Liver (tissue), 9 donors: Measurements from ENCODE around the gene ZIK1. TPM values are rescaled to one million over a fixed set of nuclear protein-coding genes. Genes with fewer than 3 reads are reported as not detected.

Experiments
- DNase-seq: peaks from one replicate; pipeline ENCODE4 v3.0.0-alpha.2; 2017; ENCODE audit warnings: low spot score
- H3K27ac ChIP-seq, 2 donors: one replicate each; pipeline ENCODE4 v1.7.0; 2013; ENCODE audit warnings: inconsistent platforms in 2 of 2, low read length in 2 of 2, control low read depth in 1 of 2, low read depth in 1 of 2, mild to moderate bottlenecking in 1 of 2
- H3K27me3 ChIP-seq, 4 donors: one replicate each; pipeline versions ENCODE4 v1.6.1 to v1.7.0; 2013; ENCODE audit warnings: low read length in 3 of 4, inconsistent platforms in 1 of 4, mild to moderate bottlenecking in 1 of 4, moderate library complexity in 1 of 4; ENCODE audit not compliant: control insufficient read depth in 4 of 4, insufficient read depth in 4 of 4
- H3K36me3 ChIP-seq, 4 donors: one replicate each; pipeline versions ENCODE4 v1.6.1 to v1.7.0; 2013; ENCODE audit warnings: low read length in 3 of 4, mild to moderate bottlenecking in 3 of 4, low read depth in 1 of 4, moderate library complexity in 1 of 4; ENCODE audit not compliant: control insufficient read depth in 4 of 4, insufficient read depth in 3 of 4
- H3K4me1 ChIP-seq, 4 donors: one replicate each; pipeline versions ENCODE4 v1.6.1 to v1.7.0; 2013; ENCODE audit warnings: low read length in 3 of 4, mild to moderate bottlenecking in 3 of 4, moderate library complexity in 1 of 4; ENCODE audit not compliant: control insufficient read depth in 4 of 4, insufficient read depth in 4 of 4
- H3K4me3 ChIP-seq, 3 donors: one replicate each; pipeline versions ENCODE4 v1.6.1 to v1.7.0; 2013; ENCODE audit warnings: low read length in 3 of 3, control low read depth in 1 of 3, low read depth in 1 of 3, mild to moderate bottlenecking in 1 of 3
- H3K9ac ChIP-seq, 2 donors: one replicate each; pipeline ENCODE4 v1.7.0; 2013; ENCODE audit warnings: low read length in 2 of 2, mild to moderate bottlenecking in 2 of 2, moderate library complexity in 2 of 2, control low read depth in 1 of 2, low read depth in 1 of 2
- H3K9me3 ChIP-seq, 4 donors: one replicate each; pipeline versions ENCODE4 v1.6.1 to v1.7.0; 2013; ENCODE audit warnings: low read length in 3 of 4; ENCODE audit not compliant: control insufficient read depth in 4 of 4
- EGR1 ChIP-seq, 2 donors: IDR thresholded peaks; 2 replicates each; pipeline ENCODE4 v1.6.1; 2016 to 2018; ENCODE audit warnings: antibody characterized with exemption in 2 of 2, low read depth in 2 of 2
- FOXA1 ChIP-seq: IDR thresholded peaks from 2 replicates; pipeline ENCODE4 v1.6.1; 2016; ENCODE audit warnings: antibody characterized with exemption
- FOXA2 ChIP-seq: IDR thresholded peaks from 2 replicates; pipeline ENCODE4 v1.6.1; 2016; ENCODE audit warnings: antibody characterized with exemption
- GABPA ChIP-seq, 2 donors: IDR thresholded peaks in 1 of 2; conservative IDR thresholded peaks in 1 of 2; 2 replicates each; pipeline ENCODE4 v1.6.1; 2016; ENCODE audit warnings: antibody characterized with exemption in 2 of 2, mild to moderate bottlenecking in 1 of 2, moderate library complexity in 1 of 2
- HNF4A ChIP-seq, 2 donors: conservative IDR thresholded peaks; 2 replicates each; pipeline ENCODE4 v1.6.1; 2016; ENCODE audit warnings: antibody characterized with exemption in 2 of 2, mild to moderate bottlenecking in 2 of 2
- HNF4G ChIP-seq: IDR thresholded peaks from 2 replicates; pipeline ENCODE4 v1.6.1; 2016; ENCODE audit warnings: antibody characterized with exemption
- JUND ChIP-seq, 2 donors: IDR thresholded peaks; 2 replicates each; pipeline ENCODE4 v1.6.1; 2016; ENCODE audit warnings: antibody characterized with exemption in 2 of 2
- NR2F2 ChIP-seq: IDR thresholded peaks from 2 replicates; pipeline ENCODE4 v1.6.1; 2016; ENCODE audit warnings: antibody characterized with exemption
- RAD21 ChIP-seq, 2 donors: IDR thresholded peaks; 2 replicates each; pipeline ENCODE4 v1.6.1; 2016; ENCODE audit warnings: antibody characterized with exemption in 2 of 2, mild to moderate bottlenecking in 2 of 2
- RXRA ChIP-seq, 2 donors: IDR thresholded peaks; 2 replicates each; pipeline ENCODE4 v1.6.1; 2017 to 2018; ENCODE audit warnings: antibody characterized with exemption in 2 of 2, mild to moderate bottlenecking in 1 of 2
- SP1 ChIP-seq: IDR thresholded peaks from 2 replicates; pipeline ENCODE4 v1.6.1; 2018; ENCODE audit warnings: antibody characterized with exemption, mild to moderate bottlenecking
- TAF1 ChIP-seq: conservative IDR thresholded peaks from 2 replicates; pipeline ENCODE4 v1.6.1; 2016; ENCODE audit warnings: antibody characterized with exemption, mild to moderate bottlenecking
- YY1 ChIP-seq: IDR thresholded peaks from 2 replicates; pipeline ENCODE4 v1.6.1; 2016; ENCODE audit warnings: antibody characterized with exemption, mild to moderate bottlenecking
- polyA plus RNA-seq, 2 donors: library from polyadenylated mRNA; stranded (reverse) in 1 of 2; unstranded in 1 of 2; fragments of 200-250 nt in 1 of 2; fragments of >200 nt in 1 of 2; fragmentation: Nextera tagmentation in 1 of 2; extraction: Ambion mirVana in 1 of 2; gene quantifications; one replicate each; pipeline versions ENCODE4 v1.2.1 to v1.2.3, GENCODE V29; 2013 to 2015
- total RNA-seq, 2 donors: library from RNA; depleted of rRNA; stranded (reverse); fragments of >200 nt; gene quantifications; one replicate each; pipeline ENCODE4 v1.2.3, GENCODE V29; 2014
- TF ChIP-seq, protein P1 (sequence below): IDR thresholded peaks from 2 replicates; pipeline ENCODE4 v1.6.1; 2016; ENCODE audit warnings: antibody characterized with exemption
- TF ChIP-seq, protein P2 (sequence below): IDR thresholded peaks from 2 replicates; pipeline ENCODE4 v1.6.1; 2016; ENCODE audit warnings: antibody characterized with exemption
- TF ChIP-seq, protein P3 (sequence below): IDR thresholded peaks from 2 replicates; pipeline ENCODE4 v1.6.1; 2016; ENCODE audit warnings: antibody characterized with exemption
- TF ChIP-seq, protein P4 (sequence below): IDR thresholded peaks from 2 replicates; pipeline ENCODE4 v1.6.1; 2016; ENCODE audit warnings: antibody characterized with exemption, mild to moderate bottlenecking
- TF ChIP-seq, protein P5 (sequence below): fragments of 150-350 bp; IDR thresholded peaks from 2 replicates; pipeline ENCODE4 v1.5.1; 2017; ENCODE audit warnings: improper control_type of control experiment, low read depth, low read length; ENCODE audit not compliant: missing input control
- donor health status: healthy.
- donor health status: healthy.
- donor health status: healthy.
- donor health status: healthy.
- donor health status: healthy.

ZIK1 gene
- total and polyA plus RNA-seq, 4 donors = 0.29 to 8.6 (median 0.88) TPM

DNA sequence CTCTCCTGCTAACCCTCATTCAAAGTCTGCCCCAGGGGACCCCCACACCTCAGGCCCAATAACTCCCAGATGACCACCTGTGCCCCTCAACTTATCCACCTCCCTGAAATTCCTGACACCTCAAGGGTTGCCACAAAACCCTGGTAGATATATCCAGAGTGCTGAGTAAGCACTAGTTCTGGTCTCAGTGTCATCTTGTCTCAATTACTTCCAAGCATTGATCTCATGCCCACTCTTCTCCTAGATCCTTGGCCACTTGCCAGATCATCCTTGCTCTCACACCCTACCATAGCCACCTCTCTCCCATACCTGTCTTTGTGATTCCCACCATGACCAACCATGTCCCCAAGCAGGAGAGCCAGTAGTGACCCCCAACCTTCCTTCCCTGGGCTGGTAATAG, 7.3 kb upstream of the ZIK1 start:
- H3K27ac ChIP-seq = no peak overlapping the region
- H3K9ac ChIP-seq = no peak overlapping the region
- peaks cover 10 to 52% (median 50%) of the 10 kb centered on the region in 4 donors for H3K36me3 ChIP-seq
- H3K9me3 ChIP-seq = peaks cover 47 to 66% (median 61%) of the 10 kb centered on the region in 4 donors
- no peaks in the 10 kb centered on the region for H3K27me3 ChIP-seq
- peaks cover 0 to 13% (median 9%) of the 10 kb centered on the region in 4 donors for H3K4me1 ChIP-seq
- DNase-seq = no peak
- H3K4me3 ChIP-seq = peak overlapping the region in 2 of 3 donors; percentile 51 to 72
- TF ChIP-seq TAF1 = no peak
- TF ChIP-seq FOXA1 = no peak
- no peak for TF ChIP-seq RAD21 (IDR thresholded peaks at IDR 0.05)
- no peak for TF ChIP-seq NR2F2
- TF ChIP-seq FOXA2 = no peak
- TF ChIP-seq, protein P1, sequence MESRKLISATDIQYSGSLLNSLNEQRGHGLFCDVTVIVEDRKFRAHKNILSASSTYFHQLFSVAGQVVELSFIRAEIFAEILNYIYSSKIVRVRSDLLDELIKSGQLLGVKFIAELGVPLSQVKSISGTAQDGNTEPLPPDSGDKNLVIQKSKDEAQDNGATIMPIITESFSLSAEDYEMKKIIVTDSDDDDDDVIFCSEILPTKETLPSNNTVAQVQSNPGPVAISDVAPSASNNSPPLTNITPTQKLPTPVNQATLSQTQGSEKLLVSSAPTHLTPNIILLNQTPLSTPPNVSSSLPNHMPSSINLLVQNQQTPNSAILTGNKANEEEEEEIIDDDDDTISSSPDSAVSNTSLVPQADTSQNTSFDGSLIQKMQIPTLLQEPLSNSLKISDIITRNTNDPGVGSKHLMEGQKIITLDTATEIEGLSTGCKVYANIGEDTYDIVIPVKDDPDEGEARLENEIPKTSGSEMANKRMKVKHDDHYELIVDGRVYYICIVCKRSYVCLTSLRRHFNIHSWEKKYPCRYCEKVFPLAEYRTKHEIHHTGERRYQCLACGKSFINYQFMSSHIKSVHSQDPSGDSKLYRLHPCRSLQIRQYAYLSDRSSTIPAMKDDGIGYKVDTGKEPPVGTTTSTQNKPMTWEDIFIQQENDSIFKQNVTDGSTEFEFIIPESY = no peak
- TF ChIP-seq, protein P2, sequence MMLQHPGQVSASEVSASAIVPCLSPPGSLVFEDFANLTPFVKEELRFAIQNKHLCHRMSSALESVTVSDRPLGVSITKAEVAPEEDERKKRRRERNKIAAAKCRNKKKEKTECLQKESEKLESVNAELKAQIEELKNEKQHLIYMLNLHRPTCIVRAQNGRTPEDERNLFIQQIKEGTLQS = no peak
- TF ChIP-seq RXRA (IDR thresholded peaks at IDR 0.05) = no peak
- no peak for TF ChIP-seq SP1
- no peak for TF ChIP-seq EGR1 (IDR thresholded peaks at IDR 0.05; ENCODE audit: low read depth in 2 of 2)
- TF ChIP-seq HNF4A (conservative IDR thresholded peaks at IDR 0.05) = no peak
- TF ChIP-seq, protein P3, sequence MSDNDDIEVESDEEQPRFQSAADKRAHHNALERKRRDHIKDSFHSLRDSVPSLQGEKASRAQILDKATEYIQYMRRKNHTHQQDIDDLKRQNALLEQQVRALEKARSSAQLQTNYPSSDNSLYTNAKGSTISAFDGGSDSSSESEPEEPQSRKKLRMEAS = no peak
- TF ChIP-seq YY1 = no peak
- TF ChIP-seq, protein P4, sequence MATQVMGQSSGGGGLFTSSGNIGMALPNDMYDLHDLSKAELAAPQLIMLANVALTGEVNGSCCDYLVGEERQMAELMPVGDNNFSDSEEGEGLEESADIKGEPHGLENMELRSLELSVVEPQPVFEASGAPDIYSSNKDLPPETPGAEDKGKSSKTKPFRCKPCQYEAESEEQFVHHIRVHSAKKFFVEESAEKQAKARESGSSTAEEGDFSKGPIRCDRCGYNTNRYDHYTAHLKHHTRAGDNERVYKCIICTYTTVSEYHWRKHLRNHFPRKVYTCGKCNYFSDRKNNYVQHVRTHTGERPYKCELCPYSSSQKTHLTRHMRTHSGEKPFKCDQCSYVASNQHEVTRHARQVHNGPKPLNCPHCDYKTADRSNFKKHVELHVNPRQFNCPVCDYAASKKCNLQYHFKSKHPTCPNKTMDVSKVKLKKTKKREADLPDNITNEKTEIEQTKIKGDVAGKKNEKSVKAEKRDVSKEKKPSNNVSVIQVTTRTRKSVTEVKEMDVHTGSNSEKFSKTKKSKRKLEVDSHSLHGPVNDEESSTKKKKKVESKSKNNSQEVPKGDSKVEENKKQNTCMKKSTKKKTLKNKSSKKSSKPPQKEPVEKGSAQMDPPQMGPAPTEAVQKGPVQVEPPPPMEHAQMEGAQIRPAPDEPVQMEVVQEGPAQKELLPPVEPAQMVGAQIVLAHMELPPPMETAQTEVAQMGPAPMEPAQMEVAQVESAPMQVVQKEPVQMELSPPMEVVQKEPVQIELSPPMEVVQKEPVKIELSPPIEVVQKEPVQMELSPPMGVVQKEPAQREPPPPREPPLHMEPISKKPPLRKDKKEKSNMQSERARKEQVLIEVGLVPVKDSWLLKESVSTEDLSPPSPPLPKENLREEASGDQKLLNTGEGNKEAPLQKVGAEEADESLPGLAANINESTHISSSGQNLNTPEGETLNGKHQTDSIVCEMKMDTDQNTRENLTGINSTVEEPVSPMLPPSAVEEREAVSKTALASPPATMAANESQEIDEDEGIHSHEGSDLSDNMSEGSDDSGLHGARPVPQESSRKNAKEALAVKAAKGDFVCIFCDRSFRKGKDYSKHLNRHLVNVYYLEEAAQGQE = no peak
- TF ChIP-seq HNF4G = no peak
- TF ChIP-seq, protein P5, sequence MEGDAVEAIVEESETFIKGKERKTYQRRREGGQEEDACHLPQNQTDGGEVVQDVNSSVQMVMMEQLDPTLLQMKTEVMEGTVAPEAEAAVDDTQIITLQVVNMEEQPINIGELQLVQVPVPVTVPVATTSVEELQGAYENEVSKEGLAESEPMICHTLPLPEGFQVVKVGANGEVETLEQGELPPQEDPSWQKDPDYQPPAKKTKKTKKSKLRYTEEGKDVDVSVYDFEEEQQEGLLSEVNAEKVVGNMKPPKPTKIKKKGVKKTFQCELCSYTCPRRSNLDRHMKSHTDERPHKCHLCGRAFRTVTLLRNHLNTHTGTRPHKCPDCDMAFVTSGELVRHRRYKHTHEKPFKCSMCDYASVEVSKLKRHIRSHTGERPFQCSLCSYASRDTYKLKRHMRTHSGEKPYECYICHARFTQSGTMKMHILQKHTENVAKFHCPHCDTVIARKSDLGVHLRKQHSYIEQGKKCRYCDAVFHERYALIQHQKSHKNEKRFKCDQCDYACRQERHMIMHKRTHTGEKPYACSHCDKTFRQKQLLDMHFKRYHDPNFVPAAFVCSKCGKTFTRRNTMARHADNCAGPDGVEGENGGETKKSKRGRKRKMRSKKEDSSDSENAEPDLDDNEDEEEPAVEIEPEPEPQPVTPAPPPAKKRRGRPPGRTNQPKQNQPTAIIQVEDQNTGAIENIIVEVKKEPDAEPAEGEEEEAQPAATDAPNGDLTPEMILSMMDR = no peak
- no peak for TF ChIP-seq GABPA (IDR thresholded peaks at IDR 0.05 in 1 of 2, conservative IDR thresholded peaks at IDR 0.05 in 1 of 2)
- TF ChIP-seq JUND (IDR thresholded peaks at IDR 0.05) = no peak
